Astrocyte (in vitro differentiated cells and primary cell): ENCODE measurements around the gene MYO5A.

Source experiments
- EZH2 ChIP-seq: IDR thresholded peaks from 2 replicates; pipeline ENCODE4 v1.6.1; 2012; ENCODE audit warnings: mild to moderate bottlenecking, low read length, inconsistent platforms; ENCODE audit not compliant: insufficient read depth
- TF ChIP-seq, protein P1 (sequence below): IDR thresholded peaks from 2 replicates; pipeline ENCODE4 v1.5.1; 2011; ENCODE audit warnings: low read depth, mild to moderate bottlenecking, inconsistent platforms, low read length, moderate library complexity; ENCODE audit not compliant: insufficient read depth

DNA sequence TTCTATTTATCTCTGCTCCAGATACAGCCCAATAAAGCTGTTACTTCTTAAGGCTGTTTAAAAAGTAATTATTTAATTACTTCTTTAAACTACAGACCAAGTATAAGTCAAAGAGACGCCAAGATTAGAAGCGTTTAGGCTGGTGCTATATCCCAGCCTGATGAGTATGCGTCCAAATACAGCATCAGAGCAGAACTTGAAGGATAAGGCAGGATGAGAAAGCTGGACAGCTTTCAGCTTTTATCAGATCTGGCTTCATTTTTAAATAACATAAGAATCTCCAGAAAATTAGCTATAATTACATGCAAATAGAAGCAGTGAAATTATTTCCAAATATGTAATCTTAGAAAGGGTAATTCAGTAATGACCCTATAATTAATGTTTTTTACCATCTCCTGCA lies 122.8 kb downstream of the MYO5A start:
- TF ChIP-seq, protein P1, sequence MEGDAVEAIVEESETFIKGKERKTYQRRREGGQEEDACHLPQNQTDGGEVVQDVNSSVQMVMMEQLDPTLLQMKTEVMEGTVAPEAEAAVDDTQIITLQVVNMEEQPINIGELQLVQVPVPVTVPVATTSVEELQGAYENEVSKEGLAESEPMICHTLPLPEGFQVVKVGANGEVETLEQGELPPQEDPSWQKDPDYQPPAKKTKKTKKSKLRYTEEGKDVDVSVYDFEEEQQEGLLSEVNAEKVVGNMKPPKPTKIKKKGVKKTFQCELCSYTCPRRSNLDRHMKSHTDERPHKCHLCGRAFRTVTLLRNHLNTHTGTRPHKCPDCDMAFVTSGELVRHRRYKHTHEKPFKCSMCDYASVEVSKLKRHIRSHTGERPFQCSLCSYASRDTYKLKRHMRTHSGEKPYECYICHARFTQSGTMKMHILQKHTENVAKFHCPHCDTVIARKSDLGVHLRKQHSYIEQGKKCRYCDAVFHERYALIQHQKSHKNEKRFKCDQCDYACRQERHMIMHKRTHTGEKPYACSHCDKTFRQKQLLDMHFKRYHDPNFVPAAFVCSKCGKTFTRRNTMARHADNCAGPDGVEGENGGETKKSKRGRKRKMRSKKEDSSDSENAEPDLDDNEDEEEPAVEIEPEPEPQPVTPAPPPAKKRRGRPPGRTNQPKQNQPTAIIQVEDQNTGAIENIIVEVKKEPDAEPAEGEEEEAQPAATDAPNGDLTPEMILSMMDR, result no peak
- TF ChIP-seq EZH2, result no peak
